K562 (cell line): ENCODE data around the gene IL17A. TPM values are rescaled to one million over a fixed set of nuclear protein-coding genes. Genes with fewer than 3 reads are reported as not detected.

ENCODE experiments used
- RERE ChIP-seq: sonication (generic); formaldehyde crosslinking; IDR thresholded peaks from 2 replicates; pipeline ENCODE4 v1.8.0; 2023; ENCODE audit warnings: missing genetic modification reagents, mild to moderate bottlenecking, borderline replicate concordance
- RREB1 ChIP-seq: fragments of 250-450 bp; sonication (Bioruptor Pico); IDR thresholded peaks from 2 replicates; pipeline ENCODE4 v1.4.0; 2020
- SREBF2 ChIP-seq: sonication (generic); formaldehyde crosslinking; IDR thresholded peaks from 2 replicates; pipeline ENCODE4 v1.4.0; 2020; ENCODE audit warnings: mild to moderate bottlenecking, missing genetic modification reagents
- ZNF699 ChIP-seq: fragments of 250-450 bp; sonication (Bioruptor Pico); IDR thresholded peaks from 2 replicates; pipeline ENCODE4 v1.8.0; 2021; ENCODE audit warnings: mild to moderate bottlenecking, moderate library complexity; ENCODE audit not compliant: insufficient replicate concordance
- polyA plus RNA-seq, 8 experiments: library from polyadenylated mRNA; depleted of rRNA in 4 of 8; stranded (reverse) in 5 of 8; unstranded in 3 of 8; fragments of >200 nt; fragmentation: Nextera tagmentation in 2 of 8; fragmentation: Illumina TruSeq in 1 of 8; extraction: Ambion mirVana in 2 of 8; extraction: Trizol in 1 of 8; gene quantifications; 2 replicates each; pipeline versions ENCODE4 v1.2.1 to v1.2.3, GENCODE V29; 2011 to 2014; ENCODE audit warnings: inconsistent platforms in 1 of 8, missing spikeins in 1 of 8
- total RNA-seq, 7 experiments: library from RNA; depleted of rRNA in 6 of 7; stranded (reverse); fragments of >200 nt in 6 of 7; fragmentation: Illumina TruSeq in 2 of 7; extraction: Trizol in 2 of 7; gene quantifications; 2 replicates each; pipeline versions ENCODE4 v1.2.1 to v1.2.3, GENCODE V29; 2011 to 2021; ENCODE audit warnings: low replicate concordance in 1 of 7

Gene IL17A
- total and polyA plus RNA-seq, 9 of the 15 experiments (the other 6 are each of a cell fraction or from before 2014, with no cell fraction given) = not detected

- TF ChIP-seq RERE (CRISPR knock-in tag) (no peak), SREBF2 (CRISPR knock-in tag) (no peak), RREB1 (CRISPR knock-in tag) (no peak), ZNF699 (CRISPR knock-in tag) (no peak)
Observed at GRCh38 chr6:52216932-52217575, 30.9 kb downstream of the IL17A start (continued).
